ENCODE measurements around the gene CBX1.

CBX1 gene

GRCh38 chr17:48031966-48032365, 69.3 kb downstream of the CBX1 start:
- no peak overlapping the region for H3K4me3 ChIP-seq (ENCODE audit: low read depth, low read length)
- TF ChIP-seq CTCF (conservative IDR thresholded peaks at IDR 0.05; ENCODE audit: low read depth, low read length) = no peak
- no peak for DNase-seq (ENCODE audit: low read depth)

- no peak overlapping the region for H3K4me3 ChIP-seq (ENCODE audit: low read depth, low read length)
- no peak for DNase-seq (ENCODE audit: low read depth)
- no peak for TF ChIP-seq CTCF (conservative IDR thresholded peaks at IDR 0.05; ENCODE audit: low read depth, low read length)
Measured at GRCh38 chr17:48030531-48030930, 70.7 kb downstream of the CBX1 start.

GRCh38 chr17:48028736-48029135, 72.5 kb downstream of the CBX1 start:
- no peak overlapping the region for H3K4me3 ChIP-seq (ENCODE audit: low read depth, low read length)
- no peak for TF ChIP-seq CTCF (conservative IDR thresholded peaks at IDR 0.05; ENCODE audit: low read depth, low read length)
- no peak for DNase-seq (ENCODE audit: low read depth)

GRCh38 chr17:48027322-48027981, 73.8 kb downstream of the CBX1 start:
- no peak for DNase-seq (ENCODE audit: low read depth)
- no peak overlapping the region for H3K4me3 ChIP-seq (ENCODE audit: low read depth, low read length)
- TF ChIP-seq CTCF (conservative IDR thresholded peaks at IDR 0.05; ENCODE audit: low read depth, low read length) = no peak

- no peak overlapping the region for H3K4me3 ChIP-seq (ENCODE audit: low read depth, low read length)
- peak; percentile 97 for TF ChIP-seq CTCF (conservative IDR thresholded peaks at IDR 0.05; ENCODE audit: low read depth, low read length)
- DNase-seq (ENCODE audit: low read depth) = peak; percentile 94
Measured at GRCh38 chr17:48026502-48027321, 74.6 kb downstream of the CBX1 start.

GRCh38 chr17:48025904-48026501, 75.3 kb downstream of the CBX1 start:
- DNase-seq (ENCODE audit: low read depth) = no peak
- no peak for TF ChIP-seq CTCF (conservative IDR thresholded peaks at IDR 0.05; ENCODE audit: low read depth, low read length)
- H3K4me3 ChIP-seq (ENCODE audit: low read depth, low read length) = no peak overlapping the region

All from choroid plexus epithelial cell (primary cell).